IPS DF 19.7 (cell line): ENCODE data around the gene SNX5.

Experiments used
- DNase-seq: peaks from one replicate; pipeline ENCODE4 v3.0.0-alpha.2; 2013; ENCODE audit warnings: low read depth, low spot score

The SNX5 gene

DNA sequence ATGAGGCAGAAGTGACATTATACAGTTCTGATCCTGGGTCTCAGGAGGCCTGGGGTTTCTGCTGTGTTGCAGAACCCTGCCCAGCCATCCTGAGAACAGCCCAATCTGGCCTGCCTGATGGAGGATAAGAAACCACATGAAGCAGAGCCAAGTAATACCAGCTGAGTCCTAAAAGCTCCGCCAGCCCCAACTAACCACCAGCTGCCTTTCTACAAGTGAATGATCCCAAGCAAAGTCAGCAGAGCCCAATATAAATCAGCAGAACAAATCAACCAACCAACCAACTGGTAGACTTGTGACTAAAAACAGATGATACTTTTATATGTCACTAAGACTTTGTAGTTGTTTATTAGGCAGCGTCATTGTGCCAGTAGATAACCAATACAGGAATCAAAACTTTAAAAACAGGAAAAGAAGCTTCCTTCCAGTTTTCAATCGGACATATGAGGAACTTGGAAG, 52.1 kb downstream of the SNX5 start:
- DNase-seq: no peak

DNA sequence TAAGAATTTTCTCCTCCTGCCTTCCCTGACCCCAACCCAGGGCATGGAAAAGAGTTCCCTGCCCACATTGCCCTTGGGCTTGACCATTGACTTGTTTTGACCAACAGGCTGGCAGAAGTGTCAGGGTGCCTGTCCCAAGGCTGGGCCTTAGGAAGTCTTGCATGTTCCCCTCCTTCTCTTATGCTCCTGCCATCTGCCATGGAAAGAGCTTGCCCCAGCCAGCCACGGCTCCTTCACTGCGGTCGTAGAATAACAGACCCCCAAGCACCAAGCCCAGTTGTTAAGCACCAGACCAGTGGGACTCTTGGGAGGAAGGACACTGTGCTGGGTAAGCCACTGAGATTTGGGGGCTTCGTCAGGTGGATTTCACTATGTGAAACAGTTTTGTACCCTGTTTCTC, 53.6 kb downstream of the SNX5 start:
- no peak for DNase-seq

DNA sequence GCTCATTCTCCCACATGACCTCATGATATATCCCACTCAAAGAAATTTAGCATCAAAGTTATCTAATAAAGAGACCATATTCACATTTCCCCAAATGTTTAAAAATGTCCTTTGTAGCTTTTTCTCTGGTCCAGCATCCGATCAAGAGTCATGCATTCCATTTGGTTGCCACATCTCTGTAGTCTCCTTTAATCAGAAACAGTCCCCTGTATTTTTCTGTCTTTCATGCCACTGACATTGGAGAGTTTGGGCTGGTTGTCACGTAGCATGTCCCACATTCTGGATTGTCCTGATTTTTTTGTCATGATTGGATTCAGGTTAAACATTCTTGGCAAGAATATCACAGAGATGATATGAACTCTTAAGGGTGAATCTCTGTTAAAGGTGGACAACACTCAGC, 55.7 kb downstream of the SNX5 start:
- no peak for DNase-seq

DNA sequence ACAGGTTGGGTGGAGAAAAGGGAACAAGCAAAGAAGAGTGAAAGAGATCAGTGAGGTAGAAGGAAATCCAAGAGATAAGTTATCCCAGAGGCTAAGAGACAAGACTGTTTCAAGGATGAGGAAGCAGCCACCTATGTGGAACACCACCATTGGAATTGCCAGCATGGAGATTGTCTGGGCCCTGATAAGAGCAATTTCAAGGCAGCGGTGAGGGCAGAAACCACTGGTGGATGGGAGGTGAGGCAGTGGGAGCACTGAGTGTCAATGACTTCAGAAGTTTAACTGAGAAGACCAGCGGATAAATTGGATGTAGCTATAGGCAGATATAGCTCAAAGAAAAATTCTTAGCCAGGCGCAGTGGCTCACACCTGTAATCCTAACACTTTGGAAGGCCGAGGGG, 56.7 kb downstream of the SNX5 start:
- DNase-seq: no peak

DNA sequence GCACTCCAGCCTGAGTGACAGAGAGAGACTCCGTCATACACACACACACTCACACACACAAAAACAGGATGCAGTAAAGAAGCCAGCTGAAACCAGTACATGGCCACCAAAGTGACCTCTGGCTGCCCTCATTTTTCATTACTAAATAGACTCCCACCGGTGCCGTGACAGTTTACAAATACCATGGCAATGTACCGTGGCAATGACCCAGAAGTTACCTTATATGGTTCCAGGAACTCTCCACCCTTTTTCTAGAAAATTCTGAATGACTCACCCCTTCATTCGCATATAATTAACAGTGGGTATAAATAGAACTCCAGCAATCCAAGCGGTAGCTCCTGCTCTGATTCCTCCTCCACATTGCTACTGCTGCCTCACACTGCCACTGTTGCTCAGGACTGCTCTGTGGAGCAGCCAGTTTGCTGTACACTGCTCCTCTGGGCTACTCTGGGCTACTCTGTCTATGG, 57.7 kb downstream of the SNX5 start:
- DNase-seq: no peak

DNA sequence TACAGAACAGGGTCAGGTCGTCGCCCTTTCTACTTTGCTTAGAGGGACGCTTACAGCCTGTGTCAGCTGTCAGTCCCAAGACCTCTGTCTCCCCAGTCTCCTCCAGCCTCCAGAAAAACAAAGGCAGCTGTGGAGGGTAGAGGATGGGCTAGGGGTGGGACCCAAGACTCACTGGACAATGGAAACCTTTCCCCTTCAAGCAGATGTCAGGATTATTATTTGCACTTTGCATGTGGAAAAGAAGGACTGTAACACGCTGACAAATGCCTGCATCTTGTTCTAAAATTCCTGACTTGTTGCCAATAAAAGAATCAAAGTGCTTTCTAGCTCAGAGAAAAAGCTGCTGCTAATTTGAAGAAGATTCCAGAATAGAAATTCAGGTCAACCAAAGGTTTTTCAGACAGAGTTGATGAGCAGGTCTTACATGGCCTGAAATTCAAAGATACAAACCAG, 58.7 kb downstream of the SNX5 start:
- DNase-seq: no peak

DNA sequence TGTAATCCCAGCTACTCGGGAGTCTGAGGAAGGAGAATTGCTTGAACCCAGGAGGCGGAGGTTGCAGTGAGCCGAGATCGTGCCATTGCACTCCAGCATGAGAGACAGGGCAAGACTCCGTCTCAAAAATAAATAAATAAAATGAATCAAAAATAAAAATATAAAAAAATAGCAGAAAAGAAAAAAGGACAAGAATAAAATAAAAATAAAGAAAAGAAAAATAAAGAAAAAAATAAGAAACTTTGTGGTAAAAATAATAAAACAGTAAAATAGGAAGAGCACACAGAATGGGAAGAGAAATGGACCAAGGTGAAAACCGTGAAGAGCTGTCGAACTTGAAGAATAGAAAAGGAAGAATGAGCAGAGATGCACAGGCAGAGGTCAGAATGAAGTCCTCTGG, 63.0 kb downstream of the SNX5 start:
- DNase-seq: no peak

DNA sequence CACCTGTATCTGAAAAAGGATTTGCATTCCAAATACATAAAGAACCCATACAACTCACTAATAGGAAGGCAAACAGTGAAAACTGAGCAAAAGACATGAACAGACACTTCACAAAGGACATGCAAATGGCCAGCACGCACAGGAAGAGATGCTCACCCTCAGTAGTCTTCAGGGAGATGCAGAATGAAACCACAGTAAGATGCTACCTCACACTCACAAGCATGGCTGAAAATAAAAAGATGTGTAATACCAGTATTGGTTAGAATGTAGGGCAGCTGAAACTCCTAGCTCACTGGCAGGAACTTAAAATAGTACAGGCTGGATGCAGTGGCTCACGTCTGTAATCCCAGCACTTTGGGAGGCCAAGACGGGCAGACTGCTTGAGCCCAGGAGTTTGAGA, 64.6 kb downstream of the SNX5 start:
- DNase-seq: no peak

DNA sequence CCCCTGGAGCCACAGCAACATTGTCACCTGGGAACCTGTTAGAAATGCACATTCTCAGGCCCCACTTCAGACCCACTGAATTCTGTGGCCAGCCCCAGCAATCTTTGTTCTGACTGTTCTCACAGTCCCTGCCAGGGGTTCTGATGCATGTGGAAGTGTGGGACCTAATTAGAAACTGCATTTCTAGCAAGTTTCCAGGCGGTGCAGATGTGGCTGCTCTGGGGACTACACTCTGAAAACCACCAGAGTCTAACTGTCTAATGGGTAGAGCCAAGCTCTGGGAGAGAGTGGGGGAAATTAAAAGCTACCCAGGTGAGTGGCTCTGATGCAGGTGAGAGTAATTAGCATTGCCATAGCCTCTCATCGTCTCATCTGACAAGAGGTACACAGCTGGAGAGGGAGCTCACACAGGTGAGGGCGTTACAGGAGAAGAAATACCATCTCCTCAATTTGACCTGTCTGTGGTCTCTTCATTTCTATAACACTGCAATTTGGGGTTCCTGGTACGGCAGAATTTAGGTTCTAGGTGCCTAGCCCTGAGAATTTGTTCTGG, 66.0 kb downstream of the SNX5 start:
- DNase-seq: no peak

DNA sequence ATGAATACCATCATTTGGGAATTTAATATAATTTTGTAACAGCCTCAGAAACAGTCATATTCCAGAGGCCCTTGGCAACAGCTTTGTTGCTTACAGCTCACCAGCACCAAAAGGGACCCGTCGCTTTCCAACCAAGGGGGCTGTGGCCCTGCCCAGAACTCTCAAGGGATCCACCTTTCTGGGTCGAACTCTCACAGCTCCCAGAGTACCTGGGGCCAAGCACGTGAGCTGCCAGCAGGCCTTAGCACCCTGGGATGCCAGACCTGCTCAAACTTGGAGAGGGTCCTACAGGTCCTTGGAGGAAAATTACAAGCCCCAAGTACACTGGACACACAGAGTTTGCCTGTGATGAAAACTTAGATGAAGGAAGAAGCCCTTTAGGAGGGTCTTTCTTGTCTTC, 66.6 kb downstream of the SNX5 start:
- no peak for DNase-seq

DNA sequence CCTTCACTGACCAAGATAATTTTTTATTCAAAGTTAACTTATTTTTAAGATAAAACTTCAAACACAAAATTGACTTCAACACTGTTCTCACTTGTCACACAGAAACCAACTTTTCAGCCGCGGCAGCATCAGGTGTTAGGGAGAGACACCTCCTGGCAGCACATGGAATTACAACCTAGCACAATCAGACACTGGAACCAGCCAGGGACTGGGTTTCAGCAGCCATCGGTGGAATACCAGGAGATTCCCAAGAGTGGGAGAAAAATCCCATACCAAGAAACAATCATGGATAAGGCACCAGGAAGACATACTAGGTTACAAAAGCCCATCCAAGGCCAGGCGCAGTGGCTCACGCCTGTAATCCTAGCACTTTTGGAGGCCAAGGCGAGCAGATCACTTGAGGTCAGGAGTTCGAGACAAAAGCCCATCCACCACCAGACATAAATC, 70.0 kb downstream of the SNX5 start:
- no peak for DNase-seq

DNA sequence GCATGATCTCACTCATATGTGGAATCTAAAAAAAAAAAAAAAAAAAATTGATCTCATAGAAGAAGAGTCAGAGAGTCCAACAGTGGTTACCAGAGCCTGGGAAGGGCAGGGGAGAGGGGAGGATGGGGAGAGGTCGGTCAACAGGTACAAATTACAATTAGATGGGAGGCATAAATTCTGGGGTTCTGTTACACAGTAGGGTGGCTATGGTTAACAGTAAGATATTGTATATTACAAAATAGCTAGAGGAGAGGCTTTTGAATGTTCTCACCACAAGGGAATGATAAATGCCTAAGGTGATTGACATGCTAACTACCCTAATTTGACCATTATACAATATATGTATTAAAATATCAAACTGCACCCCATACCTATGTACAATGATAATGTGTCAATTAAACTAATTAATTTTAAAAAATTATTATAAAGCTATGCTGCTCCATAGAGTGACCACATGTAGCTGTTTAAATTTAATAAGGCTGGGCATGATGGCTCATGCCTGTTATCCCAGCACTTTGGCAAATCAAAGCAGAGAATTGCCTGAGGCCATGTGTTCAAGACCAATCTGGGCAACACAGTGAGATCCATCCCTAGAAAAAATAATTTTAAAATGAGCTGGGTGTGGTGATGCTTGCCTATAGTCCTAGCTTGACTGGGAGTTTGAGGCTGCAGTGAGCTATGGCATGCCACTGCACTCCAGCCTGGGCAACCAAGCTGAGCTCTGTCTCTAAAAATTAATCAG, 70.9 kb downstream of the SNX5 start:
- DNase-seq: no peak

DNA sequence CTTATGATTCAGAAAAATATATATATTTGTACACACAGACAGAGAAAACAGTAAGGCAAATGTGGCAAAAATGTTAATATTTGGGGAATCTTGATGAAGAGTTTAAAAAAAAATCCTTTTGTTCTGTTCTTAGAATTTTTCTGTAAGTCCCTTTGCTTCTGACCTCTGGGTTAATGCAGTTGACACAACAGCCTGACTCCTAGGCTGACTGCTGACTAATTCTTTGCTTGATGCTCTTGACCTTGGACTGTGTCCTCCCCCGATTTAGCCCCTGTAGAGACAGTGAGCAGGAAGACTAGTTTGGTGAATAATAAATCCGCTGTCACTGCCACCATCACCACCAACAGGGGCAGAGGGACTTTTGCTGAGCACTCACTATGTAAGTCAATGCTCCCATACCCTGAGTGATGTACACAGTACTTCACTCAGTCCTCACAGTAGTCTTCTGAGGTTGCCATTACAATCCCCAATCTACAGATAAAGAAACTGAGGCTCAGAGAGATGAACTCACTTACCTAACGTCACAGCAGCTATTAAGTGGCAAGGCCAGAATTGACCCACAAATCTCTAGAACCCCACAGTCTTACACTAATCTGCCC, 71.7 kb downstream of the SNX5 start:
- no peak for DNase-seq

DNA sequence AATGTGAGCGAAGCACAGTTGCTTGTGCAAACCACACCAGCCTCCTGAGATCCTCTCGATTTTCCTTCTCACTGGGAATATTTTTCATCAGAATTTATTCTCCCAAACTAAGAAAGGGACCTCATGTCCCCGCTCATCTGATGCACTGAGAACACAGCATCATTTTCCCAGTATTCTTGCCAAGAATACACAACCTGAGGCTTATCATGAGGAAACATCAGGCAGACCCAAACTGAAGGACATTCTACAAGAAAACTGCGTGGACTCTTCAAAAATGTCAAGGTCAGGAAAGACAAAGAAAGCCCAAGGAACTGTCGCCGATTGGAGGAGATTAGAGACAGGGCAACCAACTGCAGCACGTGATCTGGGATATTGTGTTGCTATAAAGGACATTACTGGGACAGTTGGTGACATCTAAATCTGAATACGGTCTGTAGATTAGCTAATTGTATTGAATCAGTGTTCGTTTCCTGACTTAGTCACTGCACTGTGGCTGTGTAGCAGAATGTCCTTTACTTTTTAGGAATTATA, 72.3 kb downstream of the SNX5 start:
- no peak for DNase-seq

DNA sequence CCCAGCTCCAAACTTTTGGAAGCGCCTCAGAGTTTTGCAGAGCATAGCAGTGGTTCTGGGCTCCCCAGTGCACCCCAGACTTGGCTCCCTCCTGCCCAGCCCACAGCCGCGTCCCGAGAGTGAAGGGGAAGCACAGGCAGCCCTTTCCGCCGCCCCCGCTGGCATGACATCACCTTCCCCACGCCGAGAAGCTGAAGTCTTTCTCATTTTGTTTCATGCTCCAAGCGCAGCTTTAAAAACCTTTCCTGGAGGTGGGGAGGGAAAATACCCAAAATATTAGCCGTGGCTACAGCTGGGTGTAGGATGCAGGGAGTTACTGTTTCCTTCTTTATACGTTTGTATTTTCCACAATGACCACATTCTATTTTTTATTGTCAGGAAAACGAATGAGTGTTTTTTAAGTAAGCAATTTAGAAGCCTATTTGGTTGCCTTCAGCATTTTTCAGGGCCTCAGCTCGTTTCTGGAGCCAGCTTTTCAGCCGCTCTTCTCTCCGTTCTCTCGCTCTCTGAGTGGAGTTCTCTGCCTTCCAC, 72.9 kb downstream of the SNX5 start:
- no peak for DNase-seq

DNA sequence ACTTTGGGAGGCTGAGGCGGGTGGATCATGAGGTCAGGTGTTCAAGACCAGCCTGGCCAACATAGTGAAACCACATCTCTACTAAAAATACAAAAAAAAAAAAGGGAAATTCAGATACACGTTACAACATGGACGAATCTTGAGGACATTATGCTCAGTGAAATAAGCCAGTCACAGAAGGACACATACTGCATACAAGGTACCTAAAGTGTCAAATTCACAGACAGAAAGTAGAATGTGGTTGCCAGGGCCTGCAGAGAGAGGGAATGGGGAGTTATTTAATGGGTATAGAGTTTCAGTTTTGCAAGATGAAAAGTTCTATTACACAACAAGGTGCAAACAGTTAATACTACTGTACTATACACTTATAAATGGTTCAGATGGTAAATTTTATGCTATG, 75.1 kb downstream of the SNX5 start:
- DNase-seq: no peak

DNA sequence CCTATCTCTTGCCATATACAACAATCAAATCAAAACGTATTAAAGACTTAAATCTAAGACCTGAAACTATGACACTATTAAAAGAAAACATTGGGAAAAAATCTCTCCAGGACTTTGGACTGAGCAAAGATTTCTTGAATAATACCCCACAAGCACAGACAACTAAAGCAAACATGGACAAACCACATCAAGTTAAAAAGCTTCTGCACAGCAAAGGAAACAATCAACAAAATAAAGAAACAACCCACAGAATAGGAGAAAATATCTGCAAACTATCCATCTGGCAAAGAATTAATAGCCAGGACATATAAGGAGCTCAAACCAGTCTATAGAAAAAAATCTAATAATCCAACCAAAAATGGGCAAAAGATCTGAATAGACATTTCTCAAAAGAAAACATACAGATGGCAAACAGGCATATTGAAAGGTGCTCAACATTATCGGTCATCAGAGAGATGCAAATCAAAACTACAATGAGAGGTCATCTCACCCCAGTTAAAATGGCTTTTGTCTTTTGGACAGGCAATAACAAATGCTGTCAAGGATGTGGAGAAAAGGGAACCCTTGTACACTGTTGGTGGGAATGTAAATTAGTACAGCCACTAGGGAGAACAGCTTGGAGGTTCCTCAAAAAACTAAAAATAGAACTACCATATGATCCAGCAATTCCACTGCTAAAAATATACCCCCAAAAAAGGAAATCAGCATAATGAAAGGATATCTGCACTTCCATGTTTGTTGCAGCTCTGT, 76.2 kb downstream of the SNX5 start:
- no peak for DNase-seq
